ENCODE data around the gene IKZF2.

Gene IKZF2

DNA sequence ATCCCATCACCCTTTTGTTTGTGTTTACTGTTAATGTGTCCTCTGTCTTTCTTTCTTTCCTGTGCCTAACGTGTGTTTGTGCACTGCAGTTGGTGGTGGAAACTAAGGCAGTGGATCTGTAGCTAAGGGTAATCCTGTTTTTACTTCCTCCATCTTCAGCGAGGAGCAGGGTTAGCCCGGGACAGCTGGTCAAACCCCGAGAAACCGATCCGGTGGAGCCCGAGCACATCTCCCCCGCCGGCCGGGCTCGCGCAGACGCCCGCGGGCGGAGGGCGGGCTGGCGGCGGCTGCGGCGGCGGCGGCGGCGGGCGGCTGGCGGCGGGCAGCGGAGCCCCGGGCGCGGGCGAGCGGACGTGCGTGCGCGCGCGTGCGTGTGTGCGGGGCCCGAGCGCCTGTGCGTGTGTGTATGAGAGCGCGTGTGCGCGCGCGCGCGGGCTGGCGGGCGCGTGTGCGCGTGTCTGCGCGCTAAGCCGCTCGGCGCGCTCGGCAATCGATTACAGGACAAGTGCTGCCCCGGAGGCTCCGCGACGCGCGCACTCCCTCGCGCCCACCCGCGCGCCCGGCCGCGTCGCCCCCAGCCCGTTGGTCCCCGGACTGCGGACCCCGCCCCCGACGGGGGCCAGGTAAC is at the start of gene IKZF2:
IKZF2 (minus strand) TSS at position 176 of the 628 bp plus-strand sequence. CDS start 2,983 bp downstream, outside the sequence.
- peak; percentile 72 for DNase-seq

DNA sequence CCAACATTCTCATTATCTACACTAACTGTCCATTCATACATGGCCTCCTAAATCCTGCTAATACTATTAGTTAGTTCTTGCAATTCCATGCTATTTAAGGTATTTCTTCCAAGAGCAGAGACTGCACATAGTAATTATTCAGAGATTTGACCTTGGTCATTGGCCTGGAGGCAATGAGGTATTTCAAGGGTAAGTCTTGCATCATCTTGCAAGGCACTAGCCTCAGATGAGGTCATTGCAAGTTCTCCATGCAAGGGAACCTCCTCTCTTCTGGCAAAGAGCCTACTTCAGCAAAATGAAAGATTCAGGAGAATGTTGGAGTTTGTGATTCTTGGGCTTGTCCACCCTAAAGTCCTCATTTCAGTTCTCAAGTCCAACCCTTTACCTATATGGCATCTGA is 48.5 kb upstream of the IKZF2 start:
- no peak for DNase-seq

DNA sequence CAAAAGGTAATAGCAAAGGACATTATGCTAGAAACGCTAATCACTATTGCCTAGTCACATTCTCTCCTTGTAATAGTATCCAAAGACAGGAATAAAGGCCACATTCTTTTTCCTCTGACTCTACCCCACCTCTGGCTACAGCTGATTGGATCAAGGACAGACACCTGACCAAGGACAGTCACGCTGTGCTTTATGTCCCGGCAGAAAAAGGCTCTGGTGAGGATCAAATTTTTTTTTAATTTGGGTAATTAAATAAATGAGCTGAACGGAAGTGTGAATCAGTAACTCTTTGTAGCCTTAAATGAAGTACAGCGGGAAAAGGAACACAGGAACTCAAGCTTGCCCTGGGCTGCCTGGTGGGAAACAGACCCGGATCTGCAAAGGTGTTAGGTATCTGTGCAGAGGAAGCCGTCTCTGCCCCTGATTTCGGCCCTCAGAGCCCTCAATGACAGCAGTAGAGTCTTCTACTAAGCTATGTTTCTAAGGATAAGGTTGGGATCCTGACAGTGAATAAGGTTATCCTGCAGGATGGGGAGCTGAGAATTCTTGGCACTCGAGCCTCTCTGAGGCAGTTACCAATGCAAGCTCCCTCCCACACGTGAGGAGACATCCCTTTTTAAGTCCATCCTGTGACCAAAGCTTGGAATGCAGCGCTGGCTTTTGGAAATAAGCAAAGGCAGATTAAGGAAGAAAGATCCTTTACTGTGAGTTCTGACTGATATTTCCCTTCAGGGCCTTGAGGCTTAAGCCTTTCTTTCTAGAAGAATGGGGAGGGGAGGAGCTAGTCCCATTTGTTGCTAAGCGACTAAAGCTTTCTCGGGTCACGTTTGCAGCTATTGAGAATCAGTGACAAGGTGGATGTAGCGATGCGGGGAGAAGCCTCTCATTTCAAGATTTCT is 37.8 kb upstream of the IKZF2 start:
- no peak for DNase-seq

DNA sequence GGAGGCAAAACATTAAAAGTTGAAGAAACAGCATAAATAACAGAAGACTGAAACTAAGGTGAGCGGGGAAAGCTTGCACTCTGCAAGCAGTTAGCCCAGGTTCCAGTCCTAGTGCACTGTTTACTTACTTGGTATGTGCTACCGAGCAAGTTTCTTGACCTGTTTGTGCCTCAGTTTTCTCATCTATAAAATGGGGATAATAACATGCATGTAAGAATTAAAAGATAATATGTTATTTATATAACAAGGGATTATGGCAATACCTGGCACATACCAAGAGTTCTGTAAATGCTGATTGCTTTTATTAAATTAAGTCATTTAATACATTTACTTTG is 37.1 kb upstream of the IKZF2 start:
- no peak for DNase-seq

DNA sequence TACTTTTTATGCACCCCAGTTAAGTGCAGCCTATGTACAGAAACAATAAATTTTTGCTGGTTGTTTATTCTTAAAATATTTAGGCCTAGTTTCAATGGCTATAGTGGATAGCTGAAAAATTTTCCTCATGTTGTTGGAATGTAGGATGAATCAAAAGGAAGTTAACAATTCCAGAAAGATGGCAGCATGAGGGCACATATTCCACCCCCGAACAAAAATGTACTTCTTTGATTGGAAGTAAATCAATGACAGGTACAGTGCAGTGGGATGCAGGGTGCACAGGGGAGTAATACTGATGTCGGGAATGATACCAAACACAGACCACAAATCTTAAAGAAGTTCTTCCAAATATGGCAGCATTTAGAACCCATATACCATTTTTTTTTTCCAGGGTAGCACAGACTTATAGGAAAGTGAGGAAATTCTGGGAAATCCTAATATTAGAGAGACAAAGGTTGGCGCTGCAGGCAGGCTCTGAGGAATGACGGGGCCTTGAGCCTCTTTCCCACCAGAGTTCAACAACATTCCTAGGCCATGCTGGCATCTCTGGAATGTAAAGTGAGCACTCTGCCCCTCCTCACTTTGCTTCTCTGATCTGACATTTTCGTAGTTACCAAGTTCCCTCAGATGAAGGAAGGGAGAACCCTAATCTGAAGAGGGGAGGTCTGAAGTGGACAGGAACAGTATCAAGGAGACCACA is 36.6 kb upstream of the IKZF2 start:
- no peak for DNase-seq

DNA sequence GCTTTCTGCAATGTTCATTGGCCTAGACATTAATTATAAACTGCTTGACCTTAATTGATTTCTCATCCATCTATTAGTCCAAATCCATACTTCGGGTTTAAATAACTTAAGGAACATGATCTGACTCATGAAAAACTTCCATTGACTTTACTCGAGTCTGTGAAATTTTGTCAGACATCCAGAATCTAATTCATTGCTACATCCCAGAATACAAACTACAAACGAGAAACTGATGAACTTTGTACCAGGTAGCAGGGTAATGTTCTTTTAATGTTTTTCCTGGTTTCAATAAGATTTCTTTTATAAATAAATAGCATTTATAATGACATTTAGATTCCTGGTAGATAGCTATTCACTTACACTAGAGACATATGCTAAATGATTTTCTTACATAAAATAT is 36.0 kb upstream of the IKZF2 start:
- DNase-seq = no peak

DNA sequence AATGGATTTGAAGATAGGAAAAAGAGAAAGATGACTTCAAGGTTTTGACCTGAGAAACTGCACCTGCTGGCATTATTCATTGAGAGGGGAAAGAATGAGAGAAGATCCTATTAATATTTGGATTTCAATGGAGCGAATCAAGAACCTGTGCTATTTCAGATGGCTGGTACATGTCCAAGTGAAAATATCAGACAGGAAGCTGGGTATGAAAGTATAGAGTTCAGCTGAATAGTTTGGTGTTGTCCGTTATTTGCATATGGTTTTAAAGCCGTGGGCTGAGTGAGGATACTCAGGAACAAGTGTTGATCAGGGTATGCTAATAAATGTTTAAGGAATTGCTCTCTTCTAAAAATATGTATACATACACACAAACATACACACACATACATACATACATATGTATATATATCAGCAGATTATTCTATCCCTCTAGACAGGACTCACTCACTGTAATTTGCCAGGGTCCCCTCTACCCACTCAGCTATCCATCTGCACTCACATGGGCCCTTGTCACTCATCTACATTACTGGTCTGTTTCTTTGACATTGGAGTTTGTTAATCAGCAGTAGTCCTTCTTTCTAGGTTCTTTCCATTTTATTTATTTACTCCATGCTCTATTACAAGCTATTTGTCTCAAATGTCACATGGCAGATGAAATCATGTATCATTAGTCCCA is 33.9 kb upstream of the IKZF2 start:
- DNase-seq = no peak

DNA sequence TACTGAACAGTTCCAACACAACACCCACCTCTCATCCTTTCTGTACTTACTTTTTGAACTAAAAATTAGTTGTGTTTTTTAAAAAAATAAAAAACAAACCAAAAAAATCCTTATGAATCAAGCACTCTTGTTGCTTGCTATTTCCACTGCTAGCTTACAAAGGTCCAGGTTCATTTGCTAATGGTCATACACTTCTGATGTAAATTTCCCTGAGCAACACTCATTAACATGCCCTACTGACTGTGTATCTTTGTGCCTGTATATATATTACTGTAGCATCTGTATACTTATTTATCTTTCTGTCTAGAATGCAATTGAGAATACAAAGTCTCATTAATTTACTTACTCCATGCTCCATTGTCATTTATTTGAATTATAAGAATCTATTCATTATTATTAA is 30.3 kb upstream of the IKZF2 start:
- DNase-seq = no peak

DNA sequence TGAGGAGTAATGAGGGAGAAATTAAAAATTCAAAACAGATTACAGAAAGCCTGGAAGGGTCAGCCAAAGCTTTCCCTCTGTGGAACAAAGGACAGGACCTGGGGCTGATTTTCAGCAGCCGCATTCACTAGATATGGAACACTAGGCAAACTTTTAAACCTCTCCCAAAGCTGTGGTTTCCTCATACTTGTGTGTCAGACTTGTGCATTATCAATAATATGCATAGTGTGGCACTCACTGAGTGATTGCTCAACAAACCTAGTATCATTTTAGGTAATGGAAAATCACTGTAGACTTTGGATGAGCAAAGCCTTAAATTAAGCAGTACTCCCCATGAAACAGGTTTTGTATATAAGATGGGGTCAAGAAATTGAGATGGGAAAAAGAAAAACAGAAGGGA is 26.3 kb upstream of the IKZF2 start:
- no peak for DNase-seq

DNA sequence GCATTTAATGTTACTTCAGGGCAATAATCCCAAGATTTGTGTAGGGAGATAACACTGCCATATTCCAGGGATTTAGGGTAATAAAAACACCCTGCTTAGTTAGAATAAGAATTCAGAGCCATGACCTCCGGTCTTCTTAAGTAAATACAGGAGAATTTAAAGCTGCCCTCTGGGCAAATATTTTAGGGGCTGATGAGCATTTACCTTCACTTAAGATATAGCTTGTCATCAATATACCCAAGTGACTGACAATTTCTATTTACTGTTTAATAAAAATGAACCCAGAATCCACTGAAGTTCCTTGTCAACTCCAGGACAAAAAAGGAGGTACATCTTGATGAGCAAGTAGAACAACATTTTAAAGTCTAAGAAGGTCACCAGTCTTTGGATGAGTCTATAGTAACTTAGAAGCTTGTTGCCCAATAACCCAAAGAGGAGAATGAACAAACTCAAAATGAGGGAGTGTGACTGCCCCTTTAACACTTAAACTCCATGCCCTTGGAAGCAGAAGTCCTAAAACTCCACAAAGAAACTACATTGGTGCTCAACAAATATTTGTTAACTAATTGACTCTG is 24.3 kb upstream of the IKZF2 start:
- no peak for DNase-seq

DNA sequence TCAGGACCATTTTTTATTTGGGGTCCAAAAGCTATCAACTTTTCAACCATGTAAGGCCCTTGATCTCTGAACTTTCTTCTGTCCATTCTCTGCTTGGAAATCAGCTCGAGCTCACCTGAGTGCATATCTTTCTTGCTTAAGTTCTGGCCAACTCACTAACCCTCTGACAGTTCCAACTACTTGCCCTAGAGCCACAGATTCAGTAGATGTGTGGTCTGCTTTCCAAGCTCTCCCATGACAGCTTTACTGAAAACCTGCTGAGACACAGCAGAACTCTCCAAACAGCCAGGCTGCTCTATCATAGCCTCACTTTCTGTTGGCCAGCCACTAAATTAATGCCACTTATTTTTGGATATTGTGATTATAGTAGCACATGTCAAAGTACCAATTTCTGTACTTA is 21.2 kb upstream of the IKZF2 start:
- no peak for DNase-seq

DNA sequence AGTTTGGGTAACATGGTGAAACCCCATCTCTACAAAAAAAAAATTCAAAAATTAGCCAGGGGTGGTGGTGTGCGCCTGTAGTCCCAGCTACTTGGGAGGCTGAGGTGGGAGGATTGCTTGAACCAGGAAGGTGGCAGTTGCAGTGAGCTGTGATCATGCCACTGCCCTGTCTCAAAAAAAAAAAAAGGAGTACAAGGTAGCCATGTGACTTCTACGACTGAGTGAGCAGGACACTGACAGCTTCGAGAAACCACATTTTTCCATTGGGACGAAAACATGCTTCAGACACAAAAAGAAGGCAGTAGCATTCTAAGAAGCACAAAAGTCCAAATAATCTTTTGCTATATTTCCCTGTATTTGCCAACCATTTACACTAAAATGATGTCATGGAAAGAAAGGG is 19.7 kb upstream of the IKZF2 start:
- no peak for DNase-seq

DNA sequence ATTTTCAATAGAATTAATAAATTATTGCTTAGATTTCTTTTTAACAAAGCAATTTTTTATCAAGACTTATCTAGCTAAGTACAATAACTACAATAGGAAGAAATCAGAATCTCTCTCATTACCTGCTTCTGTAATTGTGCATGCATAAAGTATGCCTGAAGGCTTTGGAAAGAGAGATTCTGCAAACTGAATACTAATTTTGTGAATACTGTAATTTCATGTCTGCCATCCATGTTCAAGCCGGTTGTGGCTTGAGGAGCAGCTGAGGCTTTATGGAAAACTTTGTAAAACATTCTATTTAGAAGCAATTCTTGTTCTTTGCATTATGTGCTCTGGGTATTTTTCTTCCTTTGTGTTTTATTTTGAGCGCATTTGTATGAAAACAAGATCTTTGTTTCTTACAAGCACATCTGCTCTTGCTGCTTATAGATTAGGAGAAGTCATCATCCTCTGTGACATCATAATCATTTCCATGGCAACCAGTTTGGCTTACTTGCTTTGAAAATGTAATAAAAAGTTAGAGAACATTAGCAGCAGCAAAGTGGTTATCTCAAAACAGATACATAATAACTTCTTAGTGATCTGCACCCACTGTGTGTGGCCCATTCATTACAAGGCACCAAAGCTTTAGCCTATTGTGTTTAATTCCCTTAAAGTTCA is 16.0 kb upstream of the IKZF2 start:
- no peak for DNase-seq

DNA sequence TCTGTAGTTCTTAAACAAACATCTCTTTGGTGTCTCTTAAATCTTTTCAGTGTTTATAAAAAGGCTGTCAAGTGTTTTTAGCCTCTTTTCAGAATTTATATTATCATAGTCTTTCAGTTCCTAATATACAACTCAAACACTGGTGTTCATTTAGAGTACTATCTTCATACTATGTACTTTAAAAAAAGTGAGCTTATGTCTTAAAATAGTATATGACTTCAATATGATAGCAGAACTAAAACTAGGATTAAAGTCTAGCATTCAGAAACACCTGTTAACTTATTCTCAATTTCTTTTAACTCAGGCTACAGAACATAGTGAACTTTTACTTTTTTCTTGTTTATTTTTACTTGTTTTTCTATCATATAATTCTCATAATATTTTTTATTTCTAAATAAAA is 14.7 kb upstream of the IKZF2 start:
- DNase-seq = no peak

DNA sequence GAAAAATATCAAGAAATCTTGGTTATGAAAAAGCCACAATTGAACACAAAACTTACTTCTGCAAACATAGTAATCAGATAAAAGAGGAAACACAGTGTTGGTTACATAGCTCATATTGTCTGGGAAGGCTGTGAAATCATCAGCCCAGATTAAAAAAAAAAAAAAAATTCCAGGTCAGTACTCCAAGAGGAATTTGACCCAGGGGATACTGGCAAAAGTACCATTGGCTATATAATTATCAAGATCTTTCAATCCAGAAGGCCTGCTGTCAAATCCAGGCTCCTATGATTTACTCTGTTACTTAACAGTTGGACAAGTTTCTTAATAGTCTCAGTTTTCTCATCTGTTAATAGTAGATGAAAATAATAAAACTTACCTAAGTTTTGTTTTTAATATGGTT is 12.9 kb upstream of the IKZF2 start:
- DNase-seq = no peak

DNA sequence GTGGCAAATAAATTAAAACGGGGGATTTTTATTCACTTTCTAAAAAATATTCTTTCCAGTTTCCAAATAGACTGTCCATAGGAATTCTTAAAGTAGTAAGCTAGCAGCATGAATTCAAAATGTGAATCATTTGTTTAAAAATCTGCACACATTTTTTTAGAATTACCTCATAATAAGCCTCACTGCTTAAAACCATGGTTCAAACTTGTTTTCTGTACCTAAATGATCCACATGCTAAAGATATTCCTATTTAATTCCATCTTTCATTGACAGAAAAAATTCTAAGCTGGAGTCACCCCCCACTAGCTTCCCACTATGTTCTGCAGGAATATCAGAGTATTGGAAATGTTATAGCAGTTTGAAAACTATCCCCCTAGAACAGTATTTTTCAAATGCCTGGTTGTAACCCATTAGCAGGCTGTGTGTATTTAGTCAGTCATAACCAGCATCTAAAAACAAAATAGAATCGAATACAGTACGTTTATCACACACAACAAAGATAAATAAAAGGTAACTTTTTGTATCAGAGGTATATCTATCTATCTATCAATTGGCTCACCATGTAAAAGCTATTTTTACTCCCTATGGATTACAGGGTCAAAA is 11.2 kb upstream of the IKZF2 start:
- DNase-seq = no peak

DNA sequence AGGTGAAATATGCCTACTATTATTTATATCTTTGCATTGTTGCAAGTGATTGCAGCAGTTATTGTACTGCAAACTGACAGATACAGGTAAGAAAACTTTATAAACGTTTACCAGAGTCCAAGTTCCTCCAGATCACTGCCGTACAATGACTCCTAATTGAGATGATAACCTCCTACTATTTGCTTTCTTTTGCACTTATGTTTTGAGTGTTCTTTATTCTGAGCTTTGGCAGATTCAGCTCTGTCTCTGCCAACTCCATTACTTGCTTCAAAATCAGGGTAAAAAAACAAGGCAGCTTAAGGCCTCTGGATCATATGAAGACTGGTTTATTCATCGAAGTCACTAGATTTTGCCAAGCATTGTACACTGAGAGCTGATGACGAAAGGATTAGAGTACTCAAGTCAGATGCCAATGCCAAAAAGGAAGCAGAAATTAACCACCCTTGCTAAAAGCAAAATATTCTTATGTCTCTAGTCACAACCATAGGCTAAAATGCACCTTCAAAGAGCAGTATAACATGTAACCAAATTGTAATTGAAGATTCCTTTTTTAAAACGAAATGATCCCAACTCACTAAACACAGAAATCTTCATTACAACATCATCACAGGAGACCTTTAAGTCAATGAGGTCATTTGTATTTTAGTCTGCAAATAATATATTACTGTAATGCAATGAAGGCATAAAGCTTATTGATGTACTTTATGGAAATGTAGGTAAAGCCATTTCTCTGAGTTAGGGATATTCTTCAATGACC is 10.5 kb upstream of the IKZF2 start:
- DNase-seq = no peak

DNA sequence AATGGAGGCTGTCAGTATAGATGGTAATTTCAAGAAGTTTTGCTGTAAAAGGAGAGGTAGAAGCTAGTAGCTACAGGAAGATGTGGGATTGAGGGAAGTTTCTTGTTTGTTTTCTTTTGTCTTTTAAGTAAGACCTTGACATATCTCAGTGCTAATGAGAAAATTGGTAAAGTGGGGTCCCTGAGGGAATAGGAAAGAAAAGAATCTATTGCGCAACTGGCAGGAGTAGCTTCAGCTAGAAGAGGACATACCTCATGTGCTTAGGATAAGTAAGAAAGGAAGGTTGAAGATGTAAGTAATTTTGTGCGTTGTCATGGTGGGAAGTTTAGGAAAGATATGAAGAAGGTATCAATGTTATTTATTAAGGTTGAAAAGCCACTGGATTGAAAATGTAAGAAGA is 8.4 kb upstream of the IKZF2 start:
- DNase-seq = no peak

DNA sequence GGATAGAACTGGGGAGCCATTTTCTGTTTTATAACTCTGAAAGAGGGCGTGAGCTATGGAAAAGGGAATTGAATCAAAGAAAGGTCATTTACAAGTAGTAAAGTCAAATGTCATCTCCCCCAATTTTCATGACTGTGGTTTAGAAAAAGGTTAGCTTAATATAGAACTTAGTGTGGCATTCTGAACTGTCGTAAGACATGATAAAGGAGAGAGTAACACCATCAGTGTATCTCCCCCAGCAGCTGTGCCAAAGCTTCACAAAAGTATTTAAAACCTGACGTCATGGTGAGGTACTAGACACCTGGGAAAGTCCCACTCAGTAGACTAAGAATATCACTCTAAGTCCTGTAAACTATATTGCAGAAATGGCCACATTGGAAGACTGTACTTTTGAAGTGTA is 5.8 kb upstream of the IKZF2 start:
- peak; percentile 31 for DNase-seq

DNA sequence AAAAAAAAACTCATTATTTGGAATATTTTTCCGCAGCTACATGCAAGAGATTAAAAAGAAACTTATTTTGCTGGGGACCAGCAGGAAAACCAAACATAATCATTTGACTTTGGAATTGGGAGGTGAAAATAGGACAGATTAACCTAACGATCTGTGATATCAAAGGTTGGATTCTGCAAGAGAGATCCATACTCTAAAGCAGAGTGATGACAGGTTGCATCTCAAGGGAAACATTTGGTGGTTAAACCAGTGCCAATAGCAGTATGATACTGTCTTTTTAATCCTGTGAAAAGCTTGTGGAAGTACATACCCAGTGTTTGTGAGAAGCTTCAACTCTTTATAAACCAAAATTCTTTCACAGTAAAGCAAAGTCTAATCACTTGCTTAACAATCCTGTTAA is 5.3 kb upstream of the IKZF2 start:
- no peak for DNase-seq

DNA sequence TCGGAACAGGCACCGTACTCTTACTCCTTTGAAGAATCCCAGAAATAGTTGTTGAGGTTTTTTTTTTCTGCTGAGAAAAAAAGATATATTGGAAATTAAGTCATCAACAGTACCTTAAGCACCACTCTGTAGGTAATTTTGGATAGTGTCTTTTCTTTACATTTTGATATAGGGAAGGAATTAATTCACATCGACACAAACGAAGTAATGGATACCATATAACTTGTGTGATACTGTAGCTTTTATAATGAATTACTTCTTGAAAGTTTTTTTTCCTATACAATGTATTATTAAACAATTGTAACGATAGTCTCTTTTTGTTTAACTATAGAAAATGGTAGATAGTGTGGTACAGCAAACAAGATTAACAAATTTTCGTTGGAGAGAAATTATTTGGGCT is 1.5 kb upstream of the IKZF2 start:
- no peak for DNase-seq

Measured in CD4-positive, alpha-beta T cell treated with Interleukin-21 for 1 hour (primary cell).